GM23338 (cell line): ENCODE measurements around the gene CEACAM5. TPM values are rescaled to one million over a fixed set of nuclear protein-coding genes. Genes with fewer than 3 reads are reported as not detected.

Source experiments
- ATAC-seq: fragments of 200-7000 bp; cut with Tn5 transposase; 3 replicates; pipeline ENCODE4 v1.9.1; 2020
- DNase-seq: peaks from one replicate; pipeline ENCODE4 v3.0.0-alpha.2; 2015; ENCODE audit warnings: low spot score
- H2AFZ ChIP-seq: fragments of 200-600 bp; sonication (generic); 2 replicates; pipeline ENCODE4 v1.8.0; 2016; ENCODE audit warnings: antibody characterized with exemption, mild to moderate bottlenecking, moderate library complexity
- H3F3A ChIP-seq: fragments of 200-600 bp; sonication (generic); replicated peaks from 2 replicates; pipeline ENCODE4 v1.8.0; 2017; ENCODE audit warnings: antibody characterized with exemption, mixed run types, low read depth
- H3K27ac ChIP-seq: fragments of 200-600 bp; sonication (generic); 2 replicates; pipeline ENCODE4 v1.6.1; 2016; ENCODE audit warnings: low read depth
- H3K27me3 ChIP-seq: fragments of 200-600 bp; sonication (generic); 2 replicates; pipeline ENCODE4 v1.8.0; 2016; ENCODE audit warnings: mild to moderate bottlenecking, mixed run types, moderate library complexity; ENCODE audit not compliant: insufficient read depth
- H3K36me3 ChIP-seq: fragments of 200-600 bp; sonication (generic); 2 replicates; pipeline ENCODE4 v1.8.0; 2016; ENCODE audit warnings: mild to moderate bottlenecking; ENCODE audit not compliant: insufficient read depth
- H3K4me1 ChIP-seq: fragments of 200-600 bp; sonication (generic); 2 replicates; pipeline ENCODE4 v1.8.0; 2016; ENCODE audit warnings: mild to moderate bottlenecking, moderate library complexity; ENCODE audit not compliant: insufficient read depth
- H3K4me2 ChIP-seq: fragments of 200-600 bp; sonication (generic); 2 replicates; pipeline ENCODE4 v1.7.1; 2017; ENCODE audit warnings: mixed run types
- H3K4me3 ChIP-seq: fragments of 200-600 bp; sonication (generic); 2 replicates; pipeline ENCODE4 v1.6.1; 2016; ENCODE audit warnings: mixed run types
- H3K79me2 ChIP-seq: fragments of 200-600 bp; sonication (generic); replicated peaks from 2 replicates; pipeline ENCODE4 v1.8.0; 2017; ENCODE audit warnings: mild to moderate bottlenecking; ENCODE audit not compliant: insufficient read depth
- H3K9me2 ChIP-seq: fragments of 200-600 bp; sonication (generic); 2 replicates; pipeline ENCODE4 v1.8.0; 2017; ENCODE audit not compliant: insufficient read depth
- H4K20me1 ChIP-seq: fragments of 200-600 bp; sonication (generic); replicated peaks from 2 replicates; pipeline ENCODE4 v1.8.0; 2017; ENCODE audit warnings: mild to moderate bottlenecking; ENCODE audit not compliant: insufficient read depth
- H3K27ac Mint-ChIP-seq: 2 replicates; pipeline ENCODE4 v1.8.0; 2020; ENCODE audit warnings: inconsistent platforms, mild to moderate bottlenecking, moderate library complexity, mixed read lengths
- H3K27me3 Mint-ChIP-seq: 3 replicates; pipeline ENCODE4 v1.8.0; 2022; ENCODE audit warnings: low read depth, mild to moderate bottlenecking, moderate library complexity, mixed read lengths, inconsistent platforms; ENCODE audit not compliant: insufficient read depth, poor library complexity
- H3K36me3 Mint-ChIP-seq: 3 replicates; pipeline ENCODE4 v1.8.0; 2021; ENCODE audit warnings: low read depth, mild to moderate bottlenecking, inconsistent platforms, moderate library complexity, mixed read lengths
- H3K4me1 Mint-ChIP-seq: 3 replicates; pipeline ENCODE4 v1.8.0; 2020; ENCODE audit warnings: mild to moderate bottlenecking, inconsistent platforms, mixed read lengths
- H3K4me3 Mint-ChIP-seq: 3 replicates; pipeline ENCODE4 v1.8.0; 2021; ENCODE audit warnings: moderate library complexity, mild to moderate bottlenecking, inconsistent platforms, mixed read lengths
- H3K9me3 Mint-ChIP-seq: 3 replicates; pipeline ENCODE4 v1.8.0; 2020; ENCODE audit warnings: moderate library complexity, mild to moderate bottlenecking, inconsistent platforms, mixed read lengths
- CREB1 ChIP-seq: fragments of 250-450 bp; sonication (Bioruptor Pico); IDR thresholded peaks from 2 replicates; pipeline ENCODE4 v1.5.0; 2020; ENCODE audit warnings: low read depth, mild to moderate bottlenecking, moderate library complexity
- NANOG ChIP-seq: IDR thresholded peaks from 2 replicates; pipeline ENCODE4 v1.6.1; 2016; ENCODE audit warnings: antibody characterized with exemption, borderline replicate concordance
- polyA plus RNA-seq: library from polyadenylated mRNA; unstranded; fragments of >200 nt; fragmentation: Nextera tagmentation; extraction: Ambion mirVana; gene quantifications from 2 replicates; pipeline ENCODE4 v1.2.1, GENCODE V29; 2016
- total RNA-seq: library from RNA; depleted of rRNA; stranded (reverse); fragments of >200 nt; shearing (Covaris generic); gene quantifications from 2 replicates; pipeline ENCODE4 v1.2.3, GENCODE V29; 2014
- TF ChIP-seq, protein P1 (sequence below), 2 experiments: fragments of 200-600 bp in 1 of 2; sonication (generic) in 1 of 2; conservative IDR thresholded peaks; 2 replicates each; pipeline versions ENCODE4 v1.5.1 to v1.6.1; 2016 to 2017; ENCODE audit warnings: antibody characterized with exemption in 2 of 2, low read depth in 2 of 2, mild to moderate bottlenecking in 2 of 2, moderate library complexity in 1 of 2
- TF ChIP-seq, protein P2 (sequence below): fragments of 250-450 bp; sonication (Bioruptor Pico); IDR thresholded peaks from 2 replicates; pipeline ENCODE4 v1.5.0; 2020; ENCODE audit warnings: mild to moderate bottlenecking, moderate library complexity
- TF ChIP-seq, protein P3 (sequence below): IDR thresholded peaks from one replicate; pipeline ENCODE4 v1.6.1; 2018; ENCODE audit warnings: antibody characterized with exemption; ENCODE audit not compliant: unreplicated experiment

CEACAM5 gene
- total and polyA plus RNA-seq, 2 experiments from 2014 or later: not detected

DNA sequence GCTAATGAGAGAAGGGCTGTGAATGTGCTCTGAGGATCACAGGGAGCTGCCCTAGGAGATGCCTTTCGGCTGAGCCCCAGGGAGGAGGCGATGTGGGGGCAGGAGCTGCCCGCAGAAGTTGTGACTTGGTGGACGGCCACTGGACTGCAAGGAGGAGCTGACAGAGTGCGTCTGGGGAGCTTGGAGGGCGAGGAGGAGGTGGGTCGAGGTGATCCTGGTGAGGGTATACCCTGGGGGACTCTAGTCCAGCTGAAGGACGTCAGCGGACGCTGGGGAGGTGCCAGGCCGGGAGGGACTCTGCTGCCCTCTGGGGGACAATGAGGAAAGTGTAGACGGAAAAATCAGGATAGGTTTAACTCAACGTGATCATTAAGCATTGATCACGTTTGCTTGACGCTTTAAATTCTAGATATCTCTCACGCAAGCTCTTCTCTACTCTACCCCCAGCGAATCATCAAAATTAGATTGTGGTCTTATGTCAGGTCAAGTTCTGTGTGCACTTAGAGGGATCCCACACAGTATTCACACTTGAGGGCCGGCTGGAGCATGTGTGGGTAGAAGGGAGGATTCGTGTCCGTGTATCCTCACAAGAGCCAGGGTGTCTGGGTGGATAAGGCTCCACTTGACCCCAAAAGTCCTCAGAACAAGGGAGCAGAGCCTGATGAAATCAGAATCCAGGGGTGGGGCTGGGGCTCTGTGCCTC is 17.0 kb upstream of the CEACAM5 start:
- peak overlapping the region; percentile 21; the same call in 1 of the 3 replicates for H3K4me3 Mint-ChIP-seq
- Histone ChIP-seq H3K36me3 (no peaks in the 10 kb centered on the region), H3K4me2 (peak overlapping the region; percentile 78), H3K4me3 (peak overlapping the region; percentile 41; the same call in 1 of the 2 replicates), H3K4me1 (peaks cover 4% of the 10 kb centered on the region; the same call in 1 of the 2 replicates), H4K20me1 (no peaks in the 10 kb centered on the region), H3K9me2 (no peaks in the 10 kb centered on the region), H3K79me2 (no peaks in the 10 kb centered on the region), H3F3A (no peaks in the 10 kb centered on the region), H3K27ac (no peak overlapping the region), H3K27me3 (peaks cover 10% of the 10 kb centered on the region), H2AFZ (peak overlapping the region; percentile 92; the same call in 1 of the 2 replicates)
- H3K4me1 Mint-ChIP-seq: peaks cover 8% of the 10 kb centered on the region; the same call in 2 of the 3 replicates
- H3K27ac Mint-ChIP-seq: no peak overlapping the region
- no peak for TF ChIP-seq CREB1 (CRISPR knock-in tag)
- TF ChIP-seq, protein P1, sequence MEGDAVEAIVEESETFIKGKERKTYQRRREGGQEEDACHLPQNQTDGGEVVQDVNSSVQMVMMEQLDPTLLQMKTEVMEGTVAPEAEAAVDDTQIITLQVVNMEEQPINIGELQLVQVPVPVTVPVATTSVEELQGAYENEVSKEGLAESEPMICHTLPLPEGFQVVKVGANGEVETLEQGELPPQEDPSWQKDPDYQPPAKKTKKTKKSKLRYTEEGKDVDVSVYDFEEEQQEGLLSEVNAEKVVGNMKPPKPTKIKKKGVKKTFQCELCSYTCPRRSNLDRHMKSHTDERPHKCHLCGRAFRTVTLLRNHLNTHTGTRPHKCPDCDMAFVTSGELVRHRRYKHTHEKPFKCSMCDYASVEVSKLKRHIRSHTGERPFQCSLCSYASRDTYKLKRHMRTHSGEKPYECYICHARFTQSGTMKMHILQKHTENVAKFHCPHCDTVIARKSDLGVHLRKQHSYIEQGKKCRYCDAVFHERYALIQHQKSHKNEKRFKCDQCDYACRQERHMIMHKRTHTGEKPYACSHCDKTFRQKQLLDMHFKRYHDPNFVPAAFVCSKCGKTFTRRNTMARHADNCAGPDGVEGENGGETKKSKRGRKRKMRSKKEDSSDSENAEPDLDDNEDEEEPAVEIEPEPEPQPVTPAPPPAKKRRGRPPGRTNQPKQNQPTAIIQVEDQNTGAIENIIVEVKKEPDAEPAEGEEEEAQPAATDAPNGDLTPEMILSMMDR (conservative IDR thresholded peaks at IDR 0.05; ENCODE audit: low read depth in 2 of 2): peak; percentile 77 to 79
- TF ChIP-seq, protein P2, sequence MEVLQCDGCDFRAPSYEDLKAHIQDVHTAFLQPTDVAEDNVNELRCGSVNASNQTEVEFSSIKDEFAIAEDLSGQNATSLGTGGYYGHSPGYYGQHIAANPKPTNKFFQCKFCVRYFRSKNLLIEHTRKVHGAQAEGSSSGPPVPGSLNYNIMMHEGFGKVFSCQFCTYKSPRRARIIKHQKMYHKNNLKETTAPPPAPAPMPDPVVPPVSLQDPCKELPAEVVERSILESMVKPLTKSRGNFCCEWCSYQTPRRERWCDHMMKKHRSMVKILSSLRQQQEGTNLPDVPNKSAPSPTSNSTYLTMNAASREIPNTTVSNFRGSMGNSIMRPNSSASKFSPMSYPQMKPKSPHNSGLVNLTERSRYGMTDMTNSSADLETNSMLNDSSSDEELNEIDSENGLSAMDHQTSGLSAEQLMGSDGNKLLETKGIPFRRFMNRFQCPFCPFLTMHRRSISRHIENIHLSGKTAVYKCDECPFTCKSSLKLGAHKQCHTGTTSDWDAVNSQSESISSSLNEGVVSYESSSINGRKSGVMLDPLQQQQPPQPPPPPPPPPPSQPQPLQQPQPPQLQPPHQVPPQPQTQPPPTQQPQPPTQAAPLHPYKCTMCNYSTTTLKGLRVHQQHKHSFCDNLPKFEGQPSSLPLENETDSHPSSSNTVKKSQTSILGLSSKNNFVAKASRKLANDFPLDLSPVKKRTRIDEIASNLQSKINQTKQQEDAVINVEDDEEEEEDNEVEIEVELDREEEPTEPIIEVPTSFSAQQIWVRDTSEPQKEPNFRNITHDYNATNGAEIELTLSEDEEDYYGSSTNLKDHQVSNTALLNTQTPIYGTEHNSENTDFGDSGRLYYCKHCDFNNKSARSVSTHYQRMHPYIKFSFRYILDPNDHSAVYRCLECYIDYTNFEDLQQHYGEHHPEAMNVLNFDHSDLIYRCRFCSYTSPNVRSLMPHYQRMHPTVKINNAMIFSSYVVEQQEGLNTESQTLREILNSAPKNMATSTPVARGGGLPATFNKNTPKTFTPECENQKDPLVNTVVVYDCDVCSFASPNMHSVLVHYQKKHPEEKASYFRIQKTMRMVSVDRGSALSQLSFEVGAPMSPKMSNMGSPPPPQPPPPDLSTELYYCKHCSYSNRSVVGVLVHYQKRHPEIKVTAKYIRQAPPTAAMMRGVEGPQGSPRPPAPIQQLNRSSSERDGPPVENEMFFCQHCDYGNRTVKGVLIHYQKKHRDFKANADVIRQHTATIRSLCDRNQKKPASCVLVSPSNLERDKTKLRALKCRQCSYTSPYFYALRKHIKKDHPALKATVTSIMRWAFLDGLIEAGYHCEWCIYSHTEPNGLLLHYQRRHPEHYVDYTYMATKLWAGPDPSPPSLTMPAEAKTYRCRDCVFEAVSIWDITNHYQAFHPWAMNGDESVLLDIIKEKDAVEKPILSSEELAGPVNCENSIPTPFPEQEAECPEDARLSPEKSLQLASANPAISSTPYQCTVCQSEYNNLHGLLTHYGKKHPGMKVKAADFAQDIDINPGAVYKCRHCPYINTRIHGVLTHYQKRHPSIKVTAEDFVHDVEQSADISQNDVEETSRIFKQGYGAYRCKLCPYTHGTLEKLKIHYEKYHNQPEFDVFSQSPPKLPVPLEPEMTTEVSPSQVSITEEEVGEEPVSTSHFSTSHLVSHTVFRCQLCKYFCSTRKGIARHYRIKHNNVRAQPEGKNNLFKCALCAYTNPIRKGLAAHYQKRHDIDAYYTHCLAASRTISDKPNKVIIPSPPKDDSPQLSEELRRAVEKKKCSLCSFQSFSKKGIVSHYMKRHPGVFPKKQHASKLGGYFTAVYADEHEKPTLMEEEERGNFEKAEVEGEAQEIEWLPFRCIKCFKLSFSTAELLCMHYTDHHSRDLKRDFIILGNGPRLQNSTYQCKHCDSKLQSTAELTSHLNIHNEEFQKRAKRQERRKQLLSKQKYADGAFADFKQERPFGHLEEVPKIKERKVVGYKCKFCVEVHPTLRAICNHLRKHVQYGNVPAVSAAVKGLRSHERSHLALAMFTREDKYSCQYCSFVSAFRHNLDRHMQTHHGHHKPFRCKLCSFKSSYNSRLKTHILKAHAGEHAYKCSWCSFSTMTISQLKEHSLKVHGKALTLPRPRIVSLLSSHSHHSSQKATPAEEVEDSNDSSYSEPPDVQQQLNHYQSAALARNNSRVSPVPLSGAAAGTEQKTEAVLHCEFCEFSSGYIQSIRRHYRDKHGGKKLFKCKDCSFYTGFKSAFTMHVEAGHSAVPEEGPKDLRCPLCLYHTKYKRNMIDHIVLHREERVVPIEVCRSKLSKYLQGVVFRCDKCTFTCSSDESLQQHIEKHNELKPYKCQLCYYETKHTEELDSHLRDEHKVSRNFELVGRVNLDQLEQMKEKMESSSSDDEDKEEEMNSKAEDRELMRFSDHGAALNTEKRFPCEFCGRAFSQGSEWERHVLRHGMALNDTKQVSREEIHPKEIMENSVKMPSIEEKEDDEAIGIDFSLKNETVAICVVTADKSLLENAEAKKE (CRISPR knock-in tag): no peak
- TF ChIP-seq NANOG: no peak
- TF ChIP-seq, protein P3, sequence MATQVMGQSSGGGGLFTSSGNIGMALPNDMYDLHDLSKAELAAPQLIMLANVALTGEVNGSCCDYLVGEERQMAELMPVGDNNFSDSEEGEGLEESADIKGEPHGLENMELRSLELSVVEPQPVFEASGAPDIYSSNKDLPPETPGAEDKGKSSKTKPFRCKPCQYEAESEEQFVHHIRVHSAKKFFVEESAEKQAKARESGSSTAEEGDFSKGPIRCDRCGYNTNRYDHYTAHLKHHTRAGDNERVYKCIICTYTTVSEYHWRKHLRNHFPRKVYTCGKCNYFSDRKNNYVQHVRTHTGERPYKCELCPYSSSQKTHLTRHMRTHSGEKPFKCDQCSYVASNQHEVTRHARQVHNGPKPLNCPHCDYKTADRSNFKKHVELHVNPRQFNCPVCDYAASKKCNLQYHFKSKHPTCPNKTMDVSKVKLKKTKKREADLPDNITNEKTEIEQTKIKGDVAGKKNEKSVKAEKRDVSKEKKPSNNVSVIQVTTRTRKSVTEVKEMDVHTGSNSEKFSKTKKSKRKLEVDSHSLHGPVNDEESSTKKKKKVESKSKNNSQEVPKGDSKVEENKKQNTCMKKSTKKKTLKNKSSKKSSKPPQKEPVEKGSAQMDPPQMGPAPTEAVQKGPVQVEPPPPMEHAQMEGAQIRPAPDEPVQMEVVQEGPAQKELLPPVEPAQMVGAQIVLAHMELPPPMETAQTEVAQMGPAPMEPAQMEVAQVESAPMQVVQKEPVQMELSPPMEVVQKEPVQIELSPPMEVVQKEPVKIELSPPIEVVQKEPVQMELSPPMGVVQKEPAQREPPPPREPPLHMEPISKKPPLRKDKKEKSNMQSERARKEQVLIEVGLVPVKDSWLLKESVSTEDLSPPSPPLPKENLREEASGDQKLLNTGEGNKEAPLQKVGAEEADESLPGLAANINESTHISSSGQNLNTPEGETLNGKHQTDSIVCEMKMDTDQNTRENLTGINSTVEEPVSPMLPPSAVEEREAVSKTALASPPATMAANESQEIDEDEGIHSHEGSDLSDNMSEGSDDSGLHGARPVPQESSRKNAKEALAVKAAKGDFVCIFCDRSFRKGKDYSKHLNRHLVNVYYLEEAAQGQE: no peak
- peak; percentile 89 for ATAC-seq
- no peaks in the 10 kb centered on the region for H3K36me3 Mint-ChIP-seq
- DNase-seq: peak; percentile 78
- no peaks in the 10 kb centered on the region for H3K9me3 Mint-ChIP-seq
- peaks cover 5% of the 10 kb centered on the region for H3K27me3 Mint-ChIP-seq
